HepG2 (cell line): Measurements from ENCODE around the gene STEAP2. TPM values are rescaled to one million over a fixed set of nuclear protein-coding genes. Genes with fewer than 3 reads are reported as not detected.

ENCODE experiments used
- ASH2L ChIP-seq: fragments of 300-600, 200-600 bp; sonication (generic); IDR thresholded peaks from 2 replicates; pipeline ENCODE4 v1.7.0; 2017; ENCODE audit warnings: low read depth, mild to moderate bottlenecking, moderate library complexity, mixed read lengths, low read length; ENCODE audit not compliant: insufficient read length
- BCL6 ChIP-seq: IDR thresholded peaks from 2 replicates; pipeline ENCODE4 v1.6.1; 2016; ENCODE audit warnings: missing genetic modification reagents, missing compliant biosample characterization
- BORCS8-MEF2B ChIP-seq: sonication (generic); formaldehyde crosslinking; IDR thresholded peaks from 2 replicates; pipeline ENCODE4 v1.8.0; 2022; ENCODE audit warnings: mild to moderate bottlenecking, missing genetic modification reagents
- DMAP1 ChIP-seq: IDR thresholded peaks from 2 replicates; pipeline ENCODE4 v1.6.1; 2016
- FOXA3 ChIP-seq: IDR thresholded peaks from 2 replicates; pipeline ENCODE4 v1.6.1; 2016; ENCODE audit warnings: missing genetic modification reagents, missing compliant biosample characterization
- HNRNPLL ChIP-seq: fragments of 200-400 bp; formaldehyde crosslinking; IDR thresholded peaks from 2 replicates; pipeline ENCODE4 v1.6.1; 2017; ENCODE audit warnings: mild to moderate bottlenecking, low read depth, low read length; ENCODE audit not compliant: poor library complexity, severe bottlenecking
- MIER2 ChIP-seq: IDR thresholded peaks from 2 replicates; pipeline ENCODE4 v1.6.1; 2016; ENCODE audit warnings: missing biosample characterization, missing genetic modification reagents
- NKX3-1 ChIP-seq: sonication (generic); formaldehyde crosslinking; IDR thresholded peaks from 2 replicates; pipeline ENCODE4 v1.5.0; 2020; ENCODE audit warnings: missing genetic modification reagents
- REPIN1 ChIP-seq: sonication (generic); formaldehyde crosslinking; IDR thresholded peaks from 2 replicates; pipeline ENCODE4 v1.8.0; 2022; ENCODE audit warnings: missing genetic modification reagents, low read depth, mild to moderate bottlenecking, borderline replicate concordance
- SALL1 ChIP-seq: sonication (generic); formaldehyde crosslinking; IDR thresholded peaks from 2 replicates; pipeline ENCODE4 v1.8.0; 2022; ENCODE audit warnings: mild to moderate bottlenecking, missing genetic modification reagents
- SETDB1 ChIP-seq: sonication (generic); formaldehyde crosslinking; IDR thresholded peaks from 2 replicates; pipeline ENCODE4 v1.5.1; 2020; ENCODE audit warnings: missing genetic modification reagents, mild to moderate bottlenecking, borderline replicate concordance
- SP4 ChIP-seq: sonication (generic); formaldehyde crosslinking; IDR thresholded peaks from 2 replicates; pipeline ENCODE4 v1.8.1; 2023; ENCODE audit warnings: mild to moderate bottlenecking, missing genetic modification reagents
- ZNF101 ChIP-seq: sonication (generic); formaldehyde crosslinking; IDR thresholded peaks from 2 replicates; pipeline ENCODE4 v1.4.0; 2020; ENCODE audit warnings: mild to moderate bottlenecking, low read depth, missing genetic modification reagents, borderline replicate concordance
- ZNF136 ChIP-seq: sonication (generic); formaldehyde crosslinking; IDR thresholded peaks from 2 replicates; pipeline ENCODE4 v1.8.1; 2022; ENCODE audit warnings: low read depth, mild to moderate bottlenecking, moderate library complexity, missing genetic modification reagents
- ZNF605 ChIP-seq: sonication (generic); formaldehyde crosslinking; IDR thresholded peaks from 2 replicates; pipeline ENCODE4 v1.8.0; 2022; ENCODE audit warnings: mild to moderate bottlenecking, missing genetic modification reagents
- ZSCAN22 ChIP-seq: sonication (generic); formaldehyde crosslinking; IDR thresholded peaks from 2 replicates; pipeline ENCODE4 v1.4.0; 2020; ENCODE audit warnings: mild to moderate bottlenecking, missing genetic modification reagents
- polyA plus RNA-seq, 8 experiments: library from polyadenylated mRNA; depleted of rRNA in 3 of 8; stranded (reverse) in 7 of 8; unstranded in 1 of 8; fragments of >200 nt; fragmentation: Illumina TruSeq in 4 of 8; extraction: Trizol in 4 of 8; gene quantifications; 2 replicates each; pipeline versions ENCODE4 v1.2.1 to v1.2.3, GENCODE V29; 2011 to 2016; ENCODE audit warnings: low read depth in 4 of 8, missing spikeins in 1 of 8, mixed read lengths in 1 of 8; ENCODE audit not compliant: insufficient read depth in 1 of 8
- total RNA-seq, 5 experiments: library from RNA; depleted of rRNA; stranded (reverse); fragments of >200 nt; fragmentation: Illumina TruSeq; extraction: Trizol; gene quantifications; 2 replicates each; pipeline ENCODE4 v1.2.3, GENCODE V29; 2016; ENCODE audit warnings: low read depth in 1 of 5
- TF ChIP-seq, protein P1 (sequence below): sonication (generic); formaldehyde crosslinking; IDR thresholded peaks from 2 replicates; pipeline ENCODE4 v1.4.0; 2020; ENCODE audit warnings: low read depth, mild to moderate bottlenecking, missing genetic modification reagents
- TF ChIP-seq, protein P2 (sequence below): sonication (generic); formaldehyde crosslinking; IDR thresholded peaks from 2 replicates; pipeline ENCODE4 v1.8.0; 2022; ENCODE audit warnings: missing genetic modification reagents, mild to moderate bottlenecking, inconsistent platforms, borderline replicate concordance
- TF ChIP-seq, protein P3 (sequence below): sonication (generic); formaldehyde crosslinking; IDR thresholded peaks from 2 replicates; pipeline ENCODE4 v1.4.0; 2020; ENCODE audit warnings: missing genetic modification reagents, mild to moderate bottlenecking, borderline replicate concordance
- TF ChIP-seq, protein P4 (sequence below): sonication (generic); formaldehyde crosslinking; IDR thresholded peaks from 2 replicates; pipeline ENCODE4 v1.4.0; 2020; ENCODE audit warnings: low read depth, mild to moderate bottlenecking, missing genetic modification reagents

STEAP2 gene
- total and polyA plus RNA-seq, 2 of the 13 experiments (the other 11 are each of a cell fraction or from before 2014, with no cell fraction given) = 4.3 to 4.4 TPM

DNA sequence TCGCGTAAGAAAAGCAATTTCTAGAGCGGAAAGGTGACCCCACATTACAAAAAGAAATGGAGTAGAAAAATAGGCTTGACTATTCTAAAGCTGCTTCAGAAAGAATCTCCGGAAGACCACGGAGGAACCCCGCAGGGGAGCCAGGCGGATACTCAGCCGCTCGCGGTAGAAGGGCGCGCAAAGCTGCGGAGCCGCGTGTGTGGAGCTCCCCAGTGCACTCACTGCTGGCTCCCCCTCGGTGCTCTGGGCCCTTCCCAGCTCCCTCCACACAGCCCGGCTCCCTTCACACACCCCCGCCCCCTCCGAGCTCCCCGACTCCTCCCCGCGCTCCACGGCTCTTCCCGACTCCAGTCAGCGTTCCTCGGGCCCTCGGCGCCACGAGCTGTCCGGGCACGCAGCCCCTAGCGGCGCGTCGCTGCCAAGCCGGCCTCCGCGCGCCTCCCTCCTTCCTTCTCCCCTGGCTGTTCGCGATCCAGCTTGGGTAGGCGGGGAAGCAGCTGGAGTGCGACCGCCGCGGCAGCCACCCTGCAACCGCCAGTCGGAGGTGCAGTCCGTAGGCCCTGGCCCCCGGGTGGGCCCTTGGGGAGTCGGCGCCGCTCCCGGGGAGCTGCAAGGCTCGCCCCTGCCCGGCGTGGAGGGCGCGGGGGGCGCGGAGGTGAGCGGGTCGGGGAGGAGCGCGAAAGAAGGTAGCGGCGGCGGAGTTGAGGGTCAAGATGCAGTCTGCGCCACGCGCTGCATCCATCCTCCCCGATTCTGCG lies at the start of gene STEAP2 (continued):
- TF ChIP-seq, protein P1, sequence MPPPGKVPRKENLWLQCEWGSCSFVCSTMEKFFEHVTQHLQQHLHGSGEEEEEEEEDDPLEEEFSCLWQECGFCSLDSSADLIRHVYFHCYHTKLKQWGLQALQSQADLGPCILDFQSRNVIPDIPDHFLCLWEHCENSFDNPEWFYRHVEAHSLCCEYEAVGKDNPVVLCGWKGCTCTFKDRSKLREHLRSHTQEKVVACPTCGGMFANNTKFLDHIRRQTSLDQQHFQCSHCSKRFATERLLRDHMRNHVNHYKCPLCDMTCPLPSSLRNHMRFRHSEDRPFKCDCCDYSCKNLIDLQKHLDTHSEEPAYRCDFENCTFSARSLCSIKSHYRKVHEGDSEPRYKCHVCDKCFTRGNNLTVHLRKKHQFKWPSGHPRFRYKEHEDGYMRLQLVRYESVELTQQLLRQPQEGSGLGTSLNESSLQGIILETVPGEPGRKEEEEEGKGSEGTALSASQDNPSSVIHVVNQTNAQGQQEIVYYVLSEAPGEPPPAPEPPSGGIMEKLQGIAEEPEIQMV (CRISPR knock-in tag) = 0 out of 2 replicates have a peak, but pooled peaks have one; percentile 63
- TF ChIP-seq MIER2 (no peak), BCL6 (CRISPR knock-in tag) (peak; percentile 79), ZNF101 (CRISPR knock-in tag) (no peak), NKX3-1 (CRISPR knock-in tag) (no peak), ZNF136 (CRISPR knock-in tag) (no peak), ASH2L (peak; percentile 33), SETDB1 (no peak), HNRNPLL (peak; percentile 68), ZNF605 (peak; percentile 98), REPIN1 (peak; percentile 85), BORCS8-MEF2B (CRISPR knock-in tag) (peak; percentile 83; the same call in 1 of the 2 replicates), ZSCAN22 (CRISPR knock-in tag) (no peak), FOXA3 (CRISPR knock-in tag) (peak; percentile 58; the same call in 1 of the 2 replicates), DMAP1 (CRISPR knock-in tag) (peak; percentile 62; the same call in 1 of the 2 replicates), SP4 (CRISPR knock-in tag) (peak; percentile 80), SALL1 (CRISPR knock-in tag) (peak; percentile 97)
- TF ChIP-seq, protein P2, sequence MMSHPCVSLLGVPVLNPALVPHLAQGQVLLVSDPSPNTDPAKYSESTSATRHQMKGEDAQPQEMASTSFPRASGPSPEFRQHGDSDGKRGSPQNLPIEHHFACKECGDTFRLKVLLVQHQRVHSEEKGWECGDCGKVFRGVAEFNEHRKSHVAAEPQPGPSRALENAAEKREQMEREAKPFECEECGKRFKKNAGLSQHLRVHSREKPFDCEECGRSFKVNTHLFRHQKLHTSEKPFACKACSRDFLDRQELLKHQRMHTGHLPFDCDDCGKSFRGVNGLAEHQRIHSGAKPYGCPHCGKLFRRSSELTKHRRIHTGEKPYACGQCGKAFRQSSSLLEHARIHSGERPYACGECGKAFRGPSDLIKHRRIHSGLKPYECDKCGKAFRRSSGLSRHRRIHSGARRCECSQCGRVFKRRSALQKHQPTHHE (CRISPR knock-in tag) = 0 out of 2 replicates have a peak, but pooled peaks have one; percentile 46
- TF ChIP-seq, protein P3, sequence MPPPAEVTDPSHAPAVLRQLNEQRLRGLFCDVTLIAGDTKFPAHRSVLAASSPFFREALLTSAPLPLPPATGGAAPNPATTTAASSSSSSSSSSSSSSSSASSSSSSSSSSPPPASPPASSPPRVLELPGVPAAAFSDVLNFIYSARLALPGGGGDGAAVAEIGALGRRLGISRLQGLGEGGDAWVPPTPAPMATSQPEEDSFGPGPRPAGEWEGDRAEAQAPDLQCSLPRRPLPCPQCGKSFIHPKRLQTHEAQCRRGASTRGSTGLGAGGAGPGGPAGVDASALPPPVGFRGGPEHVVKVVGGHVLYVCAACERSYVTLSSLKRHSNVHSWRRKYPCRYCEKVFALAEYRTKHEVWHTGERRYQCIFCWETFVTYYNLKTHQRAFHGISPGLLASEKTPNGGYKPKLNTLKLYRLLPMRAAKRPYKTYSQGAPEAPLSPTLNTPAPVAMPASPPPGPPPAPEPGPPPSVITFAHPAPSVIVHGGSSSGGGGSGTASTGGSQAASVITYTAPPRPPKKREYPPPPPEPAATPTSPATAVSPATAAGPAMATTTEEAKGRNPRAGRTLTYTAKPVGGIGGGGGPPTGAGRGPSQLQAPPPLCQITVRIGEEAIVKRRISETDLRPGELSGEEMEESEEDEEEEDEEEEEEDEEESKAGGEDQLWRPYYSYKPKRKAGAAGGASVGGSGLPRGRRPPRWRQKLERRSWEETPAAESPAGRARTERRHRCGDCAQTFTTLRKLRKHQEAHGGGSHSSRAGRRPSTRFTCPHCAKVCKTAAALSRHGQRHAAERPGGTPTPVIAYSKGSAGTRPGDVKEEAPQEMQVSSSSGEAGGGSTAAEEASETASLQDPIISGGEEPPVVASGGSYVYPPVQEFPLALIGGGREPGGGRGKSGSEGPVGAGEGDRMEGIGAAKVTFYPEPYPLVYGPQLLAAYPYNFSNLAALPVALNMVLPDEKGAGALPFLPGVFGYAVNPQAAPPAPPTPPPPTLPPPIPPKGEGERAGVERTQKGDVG (CRISPR knock-in tag) = peak; percentile 84; the same call in 1 of the 2 replicates
- TF ChIP-seq, protein P4, sequence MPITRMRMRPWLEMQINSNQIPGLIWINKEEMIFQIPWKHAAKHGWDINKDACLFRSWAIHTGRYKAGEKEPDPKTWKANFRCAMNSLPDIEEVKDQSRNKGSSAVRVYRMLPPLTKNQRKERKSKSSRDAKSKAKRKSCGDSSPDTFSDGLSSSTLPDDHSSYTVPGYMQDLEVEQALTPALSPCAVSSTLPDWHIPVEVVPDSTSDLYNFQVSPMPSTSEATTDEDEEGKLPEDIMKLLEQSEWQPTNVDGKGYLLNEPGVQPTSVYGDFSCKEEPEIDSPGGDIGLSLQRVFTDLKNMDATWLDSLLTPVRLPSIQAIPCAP = peak; percentile 57; the same call in 1 of the 2 replicates
